HCT116 (cell line): Measurements from ENCODE around the gene LHX3. TPM values are rescaled to one million over a fixed set of nuclear protein-coding genes. Genes with fewer than 3 reads are reported as not detected.

Source experiments
- ATAC-seq: fragments of 200-7000 bp; cut with Tn5 transposase; 2 replicates; pipeline ENCODE4 v1.9.1; 2020; ENCODE audit warnings: mild to moderate bottlenecking, moderate library complexity
- BruUV-seq: library from RNA; stranded (reverse); fragments of 400-500 nt; replicated peaks from 2 replicates; lab custom pipeline; 2021; lab: Mats Ljungman, UMichigan
- CTCF ChIA-PET: fragments of 300-600 bp; sonication (Branson Sonifier 250); formaldehyde crosslinking; loops from one replicate; lab custom pipeline; 2021; ENCODE audit warnings: antibody characterized with exemption; lab: Charles Lee
- POLR2A ChIA-PET: fragments of 300-600, 350-600 bp; sonication (Branson Sonifier 250); formaldehyde crosslinking; loops from one replicate; lab custom pipeline; 2021; ENCODE audit warnings: antibody characterized with exemption; lab: Charles Lee
- RAD21 ChIA-PET, 2 experiments: fragments of 300-600 bp; sonication (Branson Sonifier 250); formaldehyde crosslinking; loops; one replicate each; lab custom pipeline; 2023; ENCODE audit warnings: low total read pairs in 2 of 2; ENCODE audit not compliant: uncharacterized antibody in 2 of 2, unreplicated experiment in 2 of 2, low non-redundant PET in 1 of 2; lab: Charles Lee
- DNase-seq: peaks from one replicate; pipeline ENCODE4 v3.0.0-alpha.2; 2010; ENCODE audit warnings: low read depth, low spot score
- H2AFZ ChIP-seq: fragments of 200-600 bp; shearing (Covaris generic), sonication (generic); 2 replicates; pipeline ENCODE4 v1.6.1; 2017; ENCODE audit warnings: low read depth, mixed run types, mixed read lengths, antibody characterized with exemption, low read length; ENCODE audit not compliant: poor library complexity, severe bottlenecking
- H3K27ac ChIP-seq: 2 replicates; pipeline ENCODE4 v1.5.1; 2012; ENCODE audit warnings: low read depth, low read length
- H3K27me3 ChIP-seq: fragments of 200-600 bp; sonication (generic); 2 replicates; pipeline ENCODE4 v1.6.1; 2016; ENCODE audit warnings: mixed run types, low read length, mixed read lengths; ENCODE audit not compliant: insufficient read depth
- H3K36me3 ChIP-seq, 2 experiments: fragments of 200-500 bp in 1 of 2; fragments of 200-600 bp in 1 of 2; sonication (Bioruptor generic) in 1 of 2; sonication (generic) in 1 of 2; 2 replicates each; pipeline versions ENCODE4 v1.5.1 to v1.6.1; 2014 to 2016; ENCODE audit warnings: low read length in 2 of 2, inconsistent platforms in 1 of 2, mixed read lengths in 1 of 2, mixed run types in 1 of 2; ENCODE audit not compliant: insufficient read depth in 2 of 2, control insufficient read depth in 1 of 2
- H3K4me1 ChIP-seq, 2 experiments: fragments of 200-600 bp in 1 of 2; sonication (generic) in 1 of 2; 2 replicates each; pipeline versions ENCODE4 v1.5.1 to v1.6.1; 2012 to 2017; ENCODE audit warnings: low read length in 2 of 2, inconsistent platforms in 1 of 2, mild to moderate bottlenecking in 1 of 2, mixed read lengths in 1 of 2, mixed run types in 1 of 2, moderate library complexity in 1 of 2; ENCODE audit not compliant: insufficient read depth in 2 of 2, control insufficient read depth in 1 of 2
- H3K4me2 ChIP-seq: fragments of 200-600 bp; sonication (generic); 2 replicates; pipeline ENCODE4 v1.6.1; 2017; ENCODE audit warnings: mixed run types, low read length, mixed read lengths
- H3K4me3 ChIP-seq, 2 experiments: fragments of 200-600 bp in 1 of 2; sonication (generic) in 1 of 2; replicated peaks in 1 of 2; 2 replicates each; pipeline ENCODE4 v1.5.1; 2011 to 2016; ENCODE audit warnings: low read length in 2 of 2, control low read depth in 1 of 2, low read depth in 1 of 2, mild to moderate bottlenecking in 1 of 2, mixed read lengths in 1 of 2, mixed run types in 1 of 2
- H3K79me2 ChIP-seq: fragments of 200-600 bp; sonication (generic); 2 replicates; pipeline ENCODE4 v1.6.1; 2017; ENCODE audit warnings: mild to moderate bottlenecking, mixed run types, low read length, moderate library complexity, mixed read lengths; ENCODE audit not compliant: insufficient read depth
- H3K9ac ChIP-seq: fragments of 200-600 bp; sonication (generic); 2 replicates; pipeline ENCODE4 v1.6.1; 2016; ENCODE audit warnings: low read length, mixed read lengths
- H3K9me2 ChIP-seq: fragments of 200-600 bp; sonication (generic), shearing (Covaris generic); 2 replicates; pipeline ENCODE4 v1.6.1; 2017; ENCODE audit warnings: mixed run types, mild to moderate bottlenecking, moderate library complexity; ENCODE audit not compliant: insufficient read depth
- H3K9me3 ChIP-seq, 2 experiments: fragments of 200-500 bp in 1 of 2; fragments of 200-600 bp in 1 of 2; sonication (Bioruptor generic) in 1 of 2; sonication (generic) in 1 of 2; 2 replicates each; pipeline ENCODE4 v1.6.1; 2014 to 2017; ENCODE audit warnings: low read length in 2 of 2, mixed read lengths in 2 of 2, inconsistent platforms in 1 of 2, low read depth in 1 of 2, mild to moderate bottlenecking in 1 of 2, mixed run types in 1 of 2, moderate library complexity in 1 of 2; ENCODE audit not compliant: control insufficient read depth in 1 of 2, insufficient read depth in 1 of 2
- H4K20me1 ChIP-seq: fragments of 200-600 bp; sonication (generic), shearing (Covaris generic); 2 replicates; pipeline ENCODE4 v1.6.1; 2017; ENCODE audit warnings: mixed run types, mild to moderate bottlenecking, moderate library complexity; ENCODE audit not compliant: insufficient read depth
- CEBPB ChIP-seq: IDR thresholded peaks from 2 replicates; pipeline ENCODE4 v1.6.1; 2012; ENCODE audit warnings: low read depth
- CTCF ChIP-seq, 3 experiments: fragments of 200-600 bp in 1 of 3; sonication (generic) in 1 of 3; IDR thresholded peaks in 2 of 3; conservative IDR thresholded peaks in 1 of 3; 2 replicates each; pipeline ENCODE4 v1.5.1; 2012 to 2017; ENCODE audit warnings: low read depth in 2 of 3, low read length in 2 of 3, antibody characterized with exemption in 1 of 3, borderline replicate concordance in 1 of 3, control low read depth in 1 of 3, mild to moderate bottlenecking in 1 of 3, mixed read lengths in 1 of 3, mixed run types in 1 of 3, moderate library complexity in 1 of 3; ENCODE audit not compliant: insufficient read depth in 1 of 3
- EGR1 ChIP-seq: IDR thresholded peaks from 2 replicates; pipeline ENCODE4 v1.6.1; 2012; ENCODE audit warnings: low read depth
- EZH2 ChIP-seq: fragments of 200-600 bp; sonication (generic); IDR thresholded peaks from 2 replicates; pipeline ENCODE4 v1.6.1; 2017; ENCODE audit warnings: antibody characterized with exemption, mixed run types
- EZH2phosphoT487 ChIP-seq: fragments of 200-600 bp; IDR thresholded peaks from 2 replicates; pipeline ENCODE4 v1.6.1; 2018; ENCODE audit warnings: antibody characterized with exemption, borderline replicate concordance
- FOSL1 ChIP-seq: IDR thresholded peaks from 2 replicates; pipeline ENCODE4 v1.6.1; 2012; ENCODE audit warnings: low read depth
- JUND ChIP-seq: IDR thresholded peaks from 2 replicates; pipeline ENCODE4 v1.6.1; 2012
- POLR2A ChIP-seq: IDR thresholded peaks from 2 replicates; pipeline ENCODE4 v1.7.0; 2011; ENCODE audit warnings: borderline replicate concordance; ENCODE audit not compliant: insufficient read depth, insufficient read length; ENCODE audit errors: extremely low read depth
- RAD21 ChIP-seq: IDR thresholded peaks from 2 replicates; pipeline ENCODE4 v1.6.1; 2012; ENCODE audit warnings: low read depth, mild to moderate bottlenecking
- SIN3A ChIP-seq: IDR thresholded peaks from 2 replicates; pipeline ENCODE4 v1.6.1; 2012; ENCODE audit warnings: low read depth
- SP1 ChIP-seq: IDR thresholded peaks from 2 replicates; pipeline ENCODE4 v1.6.1; 2012; ENCODE audit warnings: low read depth
- SRF ChIP-seq: IDR thresholded peaks from 2 replicates; pipeline ENCODE4 v1.6.1; 2012; ENCODE audit warnings: low read depth
- TCF7L2 ChIP-seq: IDR thresholded peaks from 2 replicates; pipeline ENCODE4 v1.7.0; 2011; ENCODE audit warnings: borderline replicate concordance, inconsistent platforms; ENCODE audit not compliant: insufficient read depth, insufficient read length; ENCODE audit errors: extremely low read depth
- YY1 ChIP-seq: IDR thresholded peaks from 2 replicates; pipeline ENCODE4 v1.6.1; 2011; ENCODE audit warnings: low read length, low read depth, moderate library complexity, mild to moderate bottlenecking; ENCODE audit not compliant: insufficient replicate concordance; ENCODE audit errors: extremely low read depth
- ZFX ChIP-seq: fragments of 450-650 bp; IDR thresholded peaks from 2 replicates; pipeline ENCODE4 v1.6.1; 2017
- ZNF274 ChIP-seq: fragments of 200-500 bp; sonication (Bioruptor generic); IDR thresholded peaks from 2 replicates; pipeline ENCODE4 v1.6.1; 2014; ENCODE audit warnings: mild to moderate bottlenecking, low read depth, low read length, inconsistent platforms
- intact Hi-C: fragments of 100-400 bp; cut with micrococcal nuclease; formaldehyde crosslinking; loops from 2 replicates; pipeline ENCODE4 v1.10.0; 2022
- total RNA-seq: library from RNA; stranded (reverse); gene quantifications from one replicate; pipeline ENCODE4 v1.2.1, GENCODE V29; 2021; ENCODE audit not compliant: unreplicated experiment
- TF ChIP-seq, protein P1 (sequence below): IDR thresholded peaks from 2 replicates; pipeline ENCODE4 v1.6.1; 2012
- TF ChIP-seq, protein P2 (sequence below): IDR thresholded peaks from 2 replicates; pipeline ENCODE4 v1.6.1; 2012

Gene LHX3
- total RNA-seq, 1 experiment from 2014 or later = not detected

GRCh38 chr9:136210276-136210675 lies 5.3 kb upstream of the LHX3 start:
- intact Hi-C loops = no loop called here
- no peak overlapping the region for H2AFZ ChIP-seq
- H3K27ac ChIP-seq = no peak overlapping the region
- CTCF ChIA-PET = no interaction called here
- no peak overlapping the region for H3K4me3 ChIP-seq
- ATAC-seq = no peak
- H3K9me3 ChIP-seq = no peaks in the 10 kb centered on the region
- TF ChIP-seq CEBPB (no peak), EZH2 (no peak), ZNF274 (no peak), SP1 (no peak), SRF (no peak), FOSL1 (no peak), RAD21 (no peak)
- TF ChIP-seq, protein P1, sequence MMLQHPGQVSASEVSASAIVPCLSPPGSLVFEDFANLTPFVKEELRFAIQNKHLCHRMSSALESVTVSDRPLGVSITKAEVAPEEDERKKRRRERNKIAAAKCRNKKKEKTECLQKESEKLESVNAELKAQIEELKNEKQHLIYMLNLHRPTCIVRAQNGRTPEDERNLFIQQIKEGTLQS = no peak
- TF ChIP-seq, all 23 proteins: peak for 0
- Histone ChIP-seq H3K9ac (no peak overlapping the region), H3K4me1 (no peaks in the 10 kb centered on the region), H3K9me2 (no peaks in the 10 kb centered on the region), H3K4me2 (no peak overlapping the region), H3K36me3 (peaks cover 21 to 35% of the 10 kb centered on the region in 2 experiments; a peak in 3 of 4 replicates), H3K27me3 (no peaks in the 10 kb centered on the region), H3K79me2 (no peaks in the 10 kb centered on the region), H4K20me1 (no peaks in the 10 kb centered on the region)
- POLR2A ChIA-PET = no interaction called here
- no TSS peak for BruUV-seq
- RAD21 ChIA-PET = no interaction called here
- DNase-seq = no peak

DNA sequence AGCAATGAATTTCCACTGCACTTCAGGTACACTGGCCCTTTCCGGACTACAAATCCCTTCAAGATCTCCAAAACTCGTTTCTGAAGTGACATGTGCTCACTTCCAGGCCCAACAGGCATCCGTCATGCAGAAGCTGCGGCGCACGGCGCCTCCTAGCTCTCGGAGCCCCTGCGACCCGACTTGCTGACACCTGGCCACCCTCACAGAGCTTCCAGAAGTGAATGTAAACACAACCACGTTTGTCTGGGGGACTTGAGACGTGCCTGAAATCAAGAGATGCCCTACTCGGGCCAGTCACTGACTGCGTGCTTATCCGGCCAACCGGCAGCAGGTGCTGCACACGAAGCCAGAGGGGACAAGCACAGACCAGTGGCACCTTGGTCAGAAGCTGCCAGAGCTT lies 4.9 kb upstream of the LHX3 start:
- H3K4me1 ChIP-seq = no peaks in the 10 kb centered on the region
- H3K9me2 ChIP-seq = no peaks in the 10 kb centered on the region
- no peaks in the 10 kb centered on the region for H3K27me3 ChIP-seq
- RAD21 ChIA-PET = interaction anchor here in 1 of 2 experiments (0.5 kb wide), 1 partner anchor 242 kb away, joined by 4 read pairs; no protein-coding TSS in a partner anchor
- no peaks in the 10 kb centered on the region for H3K9me3 ChIP-seq
- H3K4me2 ChIP-seq = no peak overlapping the region
- intact Hi-C loops = no loop called here
- CTCF ChIA-PET = no interaction called here
- H3K36me3 ChIP-seq = peaks cover 17 to 32% of the 10 kb centered on the region in 2 experiments; a peak in 3 of 4 replicates
- H4K20me1 ChIP-seq = no peaks in the 10 kb centered on the region
- H2AFZ ChIP-seq = no peak overlapping the region
- H3K4me3 ChIP-seq = no peak overlapping the region
- H3K27ac ChIP-seq = no peak overlapping the region
- H3K79me2 ChIP-seq = no peaks in the 10 kb centered on the region
- BruUV-seq = no TSS peak
- H3K9ac ChIP-seq = no peak overlapping the region
- POLR2A ChIA-PET = no interaction called here
- ATAC-seq (no peak), DNase-seq (no peak)
- no peak for TF ChIP-seq CTCF (IDR thresholded peaks at IDR 0.05 in 2 of 3, conservative IDR thresholded peaks at IDR 0.05 in 1 of 3; ENCODE audit: borderline replicate concordance in 1 of 3, insufficient read depth in 1 of 3, low read depth in 2 of 3, low read length in 2 of 3)
- no peak for TF ChIP-seq ZNF274
- TF ChIP-seq SRF = no peak
- TF ChIP-seq YY1 = no peak
- no peak for TF ChIP-seq FOSL1
- TF ChIP-seq, protein P2, sequence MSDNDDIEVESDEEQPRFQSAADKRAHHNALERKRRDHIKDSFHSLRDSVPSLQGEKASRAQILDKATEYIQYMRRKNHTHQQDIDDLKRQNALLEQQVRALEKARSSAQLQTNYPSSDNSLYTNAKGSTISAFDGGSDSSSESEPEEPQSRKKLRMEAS = no peak
- no peak for TF ChIP-seq RAD21
- TF ChIP-seq POLR2A = no peak
- no peak for TF ChIP-seq EZH2
- TF ChIP-seq EGR1 = no peak
- no peak for TF ChIP-seq ZFX
- TF ChIP-seq JUND = no peak
- TF ChIP-seq EZH2phosphoT487 = no peak
- no peak for TF ChIP-seq TCF7L2
- no peak for TF ChIP-seq SIN3A
- no peak for TF ChIP-seq CEBPB
